Activated CD4-positive, alpha-beta T cell treated with anti-CD3 and anti-CD28 coated beads, Interleukin-2, amount 10 ng/mL, durations not matched to agents 24 days and 14 days (primary cell): ENCODE data around the gene KCNQ2. TPM values are rescaled to one million over a fixed set of nuclear protein-coding genes. Genes with fewer than 3 reads are reported as not detected.
A peak's percentile ranks its signal among the peaks of the same experiment; 100 is the strongest.

Experiments used
- DNase-seq: peaks from one replicate; pipeline ENCODE4 v3.0.0; 2022
- H3K27ac Mint-ChIP-seq: one replicate; pipeline ENCODE4 v1.8.0; 2022; ENCODE audit warnings: mild to moderate bottlenecking, mixed read lengths
- H3K27me3 Mint-ChIP-seq: one replicate; pipeline ENCODE4 v1.8.0; 2022; ENCODE audit warnings: mixed read lengths
- H3K36me3 Mint-ChIP-seq: one replicate; pipeline ENCODE4 v1.8.0; 2022; ENCODE audit warnings: low read depth, mild to moderate bottlenecking, mixed read lengths
- H3K4me1 Mint-ChIP-seq: one replicate; pipeline ENCODE4 v1.8.0; 2021; ENCODE audit warnings: mixed read lengths
- H3K4me3 Mint-ChIP-seq: one replicate; pipeline ENCODE4 v1.8.0; 2022; ENCODE audit warnings: mild to moderate bottlenecking, moderate library complexity, mixed read lengths
- H3K9me3 Mint-ChIP-seq: one replicate; pipeline ENCODE4 v1.8.0; 2021; ENCODE audit warnings: mixed read lengths
- intact Hi-C: fragments of 100-400 bp; cut with micrococcal nuclease; formaldehyde crosslinking; loops from one replicate; pipeline ENCODE4 v1.15.1; 2023
- total RNA-seq: library from RNA; stranded (reverse); gene quantifications from 2 replicates; pipeline ENCODE4 v1.2.3, GENCODE V29; 2022

KCNQ2 gene
- total RNA-seq, 1 donor from 2014 or later: not detected

DNA sequence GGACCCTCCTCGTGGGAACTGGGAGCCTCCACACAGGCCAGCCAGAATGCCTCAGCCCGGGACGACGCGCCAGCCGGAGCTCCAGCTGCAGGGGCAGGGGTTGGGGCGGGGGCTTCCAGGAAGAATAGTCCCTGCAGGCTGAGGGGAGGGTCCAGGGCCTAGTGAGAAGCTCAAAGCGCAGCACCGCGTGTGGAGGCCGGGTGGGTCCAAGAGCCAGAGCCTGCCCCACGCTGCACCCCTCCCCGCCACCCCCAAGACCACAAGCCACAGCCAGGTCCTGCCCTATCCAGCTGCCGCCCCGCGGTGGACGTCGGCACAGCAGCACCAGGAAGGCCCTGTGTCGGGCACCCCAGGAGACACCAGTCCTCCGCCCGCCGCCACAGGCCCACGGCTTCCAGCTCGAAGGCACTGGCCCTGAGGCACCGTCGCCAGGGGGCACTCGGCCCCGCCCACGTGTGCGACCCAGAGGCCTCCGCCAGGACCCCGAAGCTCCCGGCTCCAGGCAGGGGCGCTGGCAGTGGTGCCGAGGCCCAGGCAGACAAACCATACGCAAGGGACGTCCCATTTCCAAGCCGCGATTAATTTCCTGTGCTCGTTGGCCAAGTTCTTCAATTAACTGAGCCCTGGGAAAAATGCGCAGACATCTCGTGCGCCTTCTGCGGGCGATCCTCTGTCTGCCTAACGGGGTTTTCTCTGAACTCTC lies 19.5 kb downstream of the KCNQ2 start:
- intact Hi-C loops: no loop called here
- no peaks in the 10 kb centered on the region for H3K4me1 Mint-ChIP-seq
- no peak overlapping the region for H3K27ac Mint-ChIP-seq
- no peaks in the 10 kb centered on the region for H3K36me3 Mint-ChIP-seq
- H3K27me3 Mint-ChIP-seq: peaks cover 8% of the 10 kb centered on the region
- H3K4me3 Mint-ChIP-seq: no peak overlapping the region
- no peaks in the 10 kb centered on the region for H3K9me3 Mint-ChIP-seq
- no peak for DNase-seq

DNA sequence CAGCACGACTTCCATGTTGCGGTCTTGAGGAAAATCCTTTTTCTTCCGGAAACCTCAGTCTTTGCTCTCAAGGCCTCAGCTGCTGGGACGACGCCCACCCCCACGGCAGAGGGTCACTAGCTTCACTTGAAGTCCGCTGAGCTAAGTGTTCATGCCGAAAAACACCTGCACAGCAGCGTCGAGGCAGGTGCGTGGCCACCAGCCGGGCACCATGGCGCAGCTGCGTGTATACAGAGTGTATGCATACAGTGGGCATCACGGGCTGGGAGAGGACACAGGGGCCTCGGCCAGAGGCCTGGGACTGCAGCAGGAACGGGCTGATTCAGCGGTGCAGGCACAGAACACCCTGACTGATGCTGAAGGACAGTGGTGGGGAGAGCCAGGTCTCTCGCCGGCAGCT lies 20.1 kb downstream of the KCNQ2 start:
- no peak overlapping the region for H3K27ac Mint-ChIP-seq
- no peaks in the 10 kb centered on the region for H3K4me1 Mint-ChIP-seq
- no peaks in the 10 kb centered on the region for H3K9me3 Mint-ChIP-seq
- peaks cover 8% of the 10 kb centered on the region for H3K27me3 Mint-ChIP-seq
- intact Hi-C loops: no loop called here
- H3K36me3 Mint-ChIP-seq: no peaks in the 10 kb centered on the region
- DNase-seq: no peak
- H3K4me3 Mint-ChIP-seq: no peak overlapping the region

GRCh38 chr20:63451821-63452220 lies 20.6 kb downstream of the KCNQ2 start:
- no peak overlapping the region for H3K27ac Mint-ChIP-seq
- no peaks in the 10 kb centered on the region for H3K9me3 Mint-ChIP-seq
- intact Hi-C loops: no loop called here
- H3K4me3 Mint-ChIP-seq: no peak overlapping the region
- H3K36me3 Mint-ChIP-seq: no peaks in the 10 kb centered on the region
- no peaks in the 10 kb centered on the region for H3K4me1 Mint-ChIP-seq
- peaks cover 8% of the 10 kb centered on the region for H3K27me3 Mint-ChIP-seq
- DNase-seq: no peak

- no peak overlapping the region for H3K4me3 Mint-ChIP-seq
- no peaks in the 10 kb centered on the region for H3K4me1 Mint-ChIP-seq
- no peaks in the 10 kb centered on the region for H3K36me3 Mint-ChIP-seq
- no peak overlapping the region for H3K27ac Mint-ChIP-seq
- intact Hi-C loops: no loop called here
- H3K27me3 Mint-ChIP-seq: peaks cover 8% of the 10 kb centered on the region
- DNase-seq: no peak
- no peaks in the 10 kb centered on the region for H3K9me3 Mint-ChIP-seq
Observed at GRCh38 chr20:63449796-63450730, 22.4 kb downstream of the KCNQ2 start.

- Mint-ChIP-seq H3K27ac (no peak overlapping the region), H3K4me3 (no peak overlapping the region), H3K36me3 (no peaks in the 10 kb centered on the region), H3K4me1 (no peaks in the 10 kb centered on the region), H3K9me3 (no peaks in the 10 kb centered on the region), H3K27me3 (peaks cover 2% of the 10 kb centered on the region)
- intact Hi-C loops: no loop called here
- DNase-seq: no peak
Observed at GRCh38 chr20:63449025-63449424, 23.4 kb downstream of the KCNQ2 start.

GRCh38 chr20:63448031-63448430 lies 24.4 kb downstream of the KCNQ2 start:
- Mint-ChIP-seq H3K4me1 (no peaks in the 10 kb centered on the region), H3K4me3 (no peak overlapping the region), H3K36me3 (no peaks in the 10 kb centered on the region), H3K9me3 (peaks cover 4% of the 10 kb centered on the region), H3K27ac (no peak overlapping the region), H3K27me3 (no peaks in the 10 kb centered on the region)
- no peak for DNase-seq
- intact Hi-C loops: no loop called here

GRCh38 chr20:63447320-63447719 lies 25.1 kb downstream of the KCNQ2 start:
- H3K4me1 Mint-ChIP-seq: peaks cover 2% of the 10 kb centered on the region

DNA sequence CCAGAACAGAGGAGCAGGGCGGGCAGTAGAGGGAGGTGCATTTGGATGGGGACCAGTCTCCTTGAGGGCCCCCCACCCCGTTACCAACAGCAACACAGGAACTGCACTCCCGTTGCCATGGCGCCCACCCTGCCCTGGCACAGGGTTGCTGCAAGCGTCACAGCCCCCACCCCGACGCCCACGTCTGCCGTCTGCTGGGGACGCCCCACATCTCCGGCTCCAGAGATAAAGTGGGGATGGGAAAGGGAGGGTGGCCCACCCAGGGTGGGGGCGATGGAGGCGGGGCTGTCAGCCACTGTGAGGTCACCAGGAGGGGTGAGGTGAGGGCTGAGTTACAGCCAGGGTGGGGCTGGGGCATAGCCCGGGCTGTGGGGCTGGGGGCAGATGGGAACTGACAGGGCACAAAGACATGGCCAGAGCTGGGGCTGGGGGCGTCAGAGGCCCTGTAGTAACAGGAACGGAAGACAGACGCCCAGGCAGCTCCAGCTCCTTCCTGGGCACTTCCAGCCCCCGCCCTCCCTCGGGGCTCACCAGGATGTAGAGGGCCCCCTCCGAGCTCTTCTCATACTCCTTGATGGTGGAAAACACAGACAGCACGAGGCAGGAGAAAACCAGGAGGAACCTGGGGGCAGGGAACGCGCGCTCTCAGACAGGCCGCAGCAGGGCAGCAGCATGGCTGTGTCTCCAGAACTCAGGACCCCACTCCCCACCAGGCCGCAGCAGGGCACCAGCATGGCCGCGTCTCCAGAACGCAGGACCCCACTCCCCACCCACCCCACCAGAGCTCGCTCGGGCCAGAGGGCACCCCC lies 26.0 kb downstream of the KCNQ2 start:
- H3K4me1 Mint-ChIP-seq: peaks cover 11% of the 10 kb centered on the region
- no peak overlapping the region for H3K27ac Mint-ChIP-seq

More at GRCh38 chr20:63447320-63447719, 25.1 kb downstream of the KCNQ2 start:
- Mint-ChIP-seq H3K4me3 (no peak overlapping the region), H3K36me3 (no peaks in the 10 kb centered on the region), H3K9me3 (peaks cover 11% of the 10 kb centered on the region), H3K27me3 (no peaks in the 10 kb centered on the region), H3K27ac (no peak overlapping the region)
- intact Hi-C loops: no loop called here
- DNase-seq: no peak

DNA sequence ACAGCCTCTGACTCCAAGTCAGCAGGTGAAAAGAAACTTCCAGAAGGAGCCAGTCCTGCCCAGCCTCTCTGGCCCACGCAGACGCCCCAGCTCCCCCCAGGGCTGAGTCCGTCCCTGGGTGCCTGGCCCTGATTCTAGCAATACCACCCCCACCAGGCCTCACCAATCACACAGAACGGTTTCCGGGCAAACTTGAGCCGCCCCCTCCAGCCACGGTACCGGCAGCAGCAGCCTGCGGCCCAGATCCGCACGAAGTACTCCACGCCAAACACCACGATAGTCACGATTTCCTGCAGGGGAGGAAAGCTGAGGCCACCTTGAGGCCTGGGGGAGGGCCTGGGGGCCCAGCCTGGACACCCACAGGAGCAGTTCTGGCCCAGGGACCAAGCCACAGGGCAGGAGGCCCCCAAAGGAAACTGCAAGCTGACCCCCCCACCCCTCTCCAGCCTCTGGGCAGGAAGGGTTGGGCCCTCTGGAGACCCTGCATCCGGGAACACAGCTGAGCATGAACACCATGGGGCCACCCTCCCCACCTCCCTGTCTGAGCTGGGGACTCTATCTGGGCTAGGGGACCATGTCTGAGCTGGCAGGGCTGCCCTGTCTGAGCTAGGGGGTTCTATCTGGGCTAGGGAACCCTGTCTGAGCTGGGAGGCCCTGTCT lies 27.2 kb downstream of the KCNQ2 start:
- peaks cover 15% of the 10 kb centered on the region for H3K4me1 Mint-ChIP-seq
- no peak for DNase-seq
- no peak overlapping the region for H3K27ac Mint-ChIP-seq
- intact Hi-C loops: no loop called here
- H3K27me3 Mint-ChIP-seq: no peaks in the 10 kb centered on the region
- no peak overlapping the region for H3K4me3 Mint-ChIP-seq
- peaks cover 13% of the 10 kb centered on the region for H3K9me3 Mint-ChIP-seq
- H3K36me3 Mint-ChIP-seq: no peaks in the 10 kb centered on the region

More for the DNA sequence above, 26.0 kb downstream of the KCNQ2 start:
- H3K4me3 Mint-ChIP-seq: no peak overlapping the region
- DNase-seq: no peak
- peaks cover 13% of the 10 kb centered on the region for H3K9me3 Mint-ChIP-seq
- no peaks in the 10 kb centered on the region for H3K27me3 Mint-ChIP-seq
- no peaks in the 10 kb centered on the region for H3K36me3 Mint-ChIP-seq
- intact Hi-C loops: no loop called here

GRCh38 chr20:63444548-63444947 lies 27.9 kb downstream of the KCNQ2 start:
- Mint-ChIP-seq H3K27ac (no peak overlapping the region), H3K9me3 (peaks cover 13% of the 10 kb centered on the region), H3K36me3 (no peaks in the 10 kb centered on the region), H3K4me3 (no peak overlapping the region), H3K27me3 (no peaks in the 10 kb centered on the region), H3K4me1 (peaks cover 15% of the 10 kb centered on the region)
- DNase-seq: no peak
- intact Hi-C loops: loop anchor here (5.0 kb wide), 1 partner anchor 53 kb away; the partner anchor contains the start of gene EEF1A2

DNA sequence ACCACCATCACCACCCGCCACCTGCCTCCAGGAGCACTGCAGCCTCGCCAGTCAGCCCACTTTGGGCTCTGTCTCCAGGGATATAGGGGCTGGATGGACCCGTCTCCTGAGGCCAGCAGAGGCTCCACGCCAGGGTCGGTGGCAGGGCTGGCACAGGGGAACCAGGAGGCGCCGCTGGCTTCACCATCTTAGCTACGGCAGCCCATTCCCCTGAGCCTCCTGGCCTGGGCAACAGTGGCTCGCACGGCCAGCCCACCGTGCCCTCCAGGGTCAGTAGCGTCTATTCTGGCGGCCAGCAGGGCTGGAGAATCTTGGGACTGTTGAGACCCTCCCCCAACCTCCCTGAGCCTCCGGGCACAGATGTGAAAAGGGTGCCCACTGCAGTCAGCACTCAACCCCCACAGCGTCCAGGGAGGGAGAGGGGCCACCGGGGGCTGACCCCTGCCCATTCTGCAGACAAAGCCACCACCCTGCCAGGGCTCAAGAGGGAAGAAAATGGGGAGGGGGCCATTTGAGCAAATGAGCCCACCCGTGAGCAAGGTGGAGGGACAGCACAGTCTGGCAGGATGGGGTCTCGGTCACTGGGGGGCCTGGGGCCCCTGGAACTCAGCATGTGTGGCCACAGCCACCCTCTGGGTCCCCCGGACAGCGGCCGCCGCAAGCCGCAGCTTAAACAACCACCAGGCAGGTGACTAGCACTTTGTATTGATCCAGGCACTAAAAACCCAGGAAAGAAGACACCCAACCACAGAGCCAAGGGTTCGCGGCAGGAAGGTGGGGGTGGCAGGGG lies 28.7 kb downstream of the KCNQ2 start:
- no peaks in the 10 kb centered on the region for H3K36me3 Mint-ChIP-seq
- H3K27ac Mint-ChIP-seq: no peak overlapping the region
- intact Hi-C loops: loop anchor here (2.0 to 5.0 kb wide), 2 partner anchors 54 to 77 kb away; partner anchors contain the start of genes EEF1A2 and PPDPF
- no peak for DNase-seq
- H3K27me3 Mint-ChIP-seq: no peaks in the 10 kb centered on the region
- peaks cover 15% of the 10 kb centered on the region for H3K4me1 Mint-ChIP-seq
- H3K9me3 Mint-ChIP-seq: peaks cover 13% of the 10 kb centered on the region
- H3K4me3 Mint-ChIP-seq: no peak overlapping the region

DNA sequence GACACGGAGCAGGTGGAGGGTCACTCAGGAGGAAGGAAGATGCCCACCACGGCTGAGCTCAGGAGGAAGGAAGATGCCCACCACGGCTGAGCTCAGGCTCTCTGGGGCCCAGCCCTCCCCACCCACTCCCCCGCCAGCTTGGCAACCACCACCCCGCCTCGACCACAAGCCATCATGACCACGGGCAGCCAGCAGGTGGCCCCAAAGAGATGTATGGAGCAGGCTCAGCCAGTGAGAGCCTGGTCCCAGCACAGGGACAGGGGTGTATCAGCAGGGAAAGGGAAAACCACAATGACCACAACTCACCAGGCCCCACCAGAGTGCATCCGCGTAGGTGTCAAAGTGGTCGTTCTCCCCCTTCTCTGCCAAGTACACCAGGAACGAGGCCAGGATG lies 30.4 kb downstream of the KCNQ2 start:
- peaks cover 13% of the 10 kb centered on the region for H3K9me3 Mint-ChIP-seq
- no peaks in the 10 kb centered on the region for H3K36me3 Mint-ChIP-seq
- peaks cover 15% of the 10 kb centered on the region for H3K4me1 Mint-ChIP-seq
- peak; percentile 86 for DNase-seq
- peak overlapping the region; percentile 23 for H3K4me3 Mint-ChIP-seq
- intact Hi-C loops: loop anchor here (2.0 to 5.0 kb wide), 2 partner anchors 55 to 79 kb away; partner anchors contain the start of genes EEF1A2 and PPDPF
- peaks cover 2% of the 10 kb centered on the region for H3K27me3 Mint-ChIP-seq
- H3K27ac Mint-ChIP-seq: peak overlapping the region; percentile 67
